LNCAP (cell line): Measurements from ENCODE around the gene ZWILCH.

ENCODE experiments used
- TF ChIP-seq, protein P1 (sequence below): fragments of 450-650 bp; IDR thresholded peaks from 2 replicates; pipeline ENCODE4 v1.5.1; 2017; ENCODE audit warnings: mild to moderate bottlenecking

Gene ZWILCH

DNA sequence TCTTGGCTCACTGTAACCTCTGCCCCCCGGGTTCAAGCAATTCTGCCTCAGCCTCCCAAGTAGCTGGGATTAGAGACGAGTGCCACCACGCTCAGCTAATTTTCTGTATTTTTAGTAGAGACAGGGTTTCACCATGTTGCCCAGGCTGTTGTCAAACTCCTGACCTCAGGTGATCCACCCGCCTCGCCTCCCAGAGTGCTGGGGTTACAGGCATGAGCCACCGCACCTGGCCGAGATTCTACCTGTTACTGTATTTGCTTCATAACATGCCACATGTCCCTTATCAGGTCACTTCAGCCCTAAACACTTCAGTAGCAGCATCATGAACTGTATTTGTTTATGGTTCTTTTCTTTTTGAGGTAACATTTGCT, 68.2 kb downstream of the ZWILCH start:
- TF ChIP-seq, protein P1, sequence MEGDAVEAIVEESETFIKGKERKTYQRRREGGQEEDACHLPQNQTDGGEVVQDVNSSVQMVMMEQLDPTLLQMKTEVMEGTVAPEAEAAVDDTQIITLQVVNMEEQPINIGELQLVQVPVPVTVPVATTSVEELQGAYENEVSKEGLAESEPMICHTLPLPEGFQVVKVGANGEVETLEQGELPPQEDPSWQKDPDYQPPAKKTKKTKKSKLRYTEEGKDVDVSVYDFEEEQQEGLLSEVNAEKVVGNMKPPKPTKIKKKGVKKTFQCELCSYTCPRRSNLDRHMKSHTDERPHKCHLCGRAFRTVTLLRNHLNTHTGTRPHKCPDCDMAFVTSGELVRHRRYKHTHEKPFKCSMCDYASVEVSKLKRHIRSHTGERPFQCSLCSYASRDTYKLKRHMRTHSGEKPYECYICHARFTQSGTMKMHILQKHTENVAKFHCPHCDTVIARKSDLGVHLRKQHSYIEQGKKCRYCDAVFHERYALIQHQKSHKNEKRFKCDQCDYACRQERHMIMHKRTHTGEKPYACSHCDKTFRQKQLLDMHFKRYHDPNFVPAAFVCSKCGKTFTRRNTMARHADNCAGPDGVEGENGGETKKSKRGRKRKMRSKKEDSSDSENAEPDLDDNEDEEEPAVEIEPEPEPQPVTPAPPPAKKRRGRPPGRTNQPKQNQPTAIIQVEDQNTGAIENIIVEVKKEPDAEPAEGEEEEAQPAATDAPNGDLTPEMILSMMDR, result no peak

DNA sequence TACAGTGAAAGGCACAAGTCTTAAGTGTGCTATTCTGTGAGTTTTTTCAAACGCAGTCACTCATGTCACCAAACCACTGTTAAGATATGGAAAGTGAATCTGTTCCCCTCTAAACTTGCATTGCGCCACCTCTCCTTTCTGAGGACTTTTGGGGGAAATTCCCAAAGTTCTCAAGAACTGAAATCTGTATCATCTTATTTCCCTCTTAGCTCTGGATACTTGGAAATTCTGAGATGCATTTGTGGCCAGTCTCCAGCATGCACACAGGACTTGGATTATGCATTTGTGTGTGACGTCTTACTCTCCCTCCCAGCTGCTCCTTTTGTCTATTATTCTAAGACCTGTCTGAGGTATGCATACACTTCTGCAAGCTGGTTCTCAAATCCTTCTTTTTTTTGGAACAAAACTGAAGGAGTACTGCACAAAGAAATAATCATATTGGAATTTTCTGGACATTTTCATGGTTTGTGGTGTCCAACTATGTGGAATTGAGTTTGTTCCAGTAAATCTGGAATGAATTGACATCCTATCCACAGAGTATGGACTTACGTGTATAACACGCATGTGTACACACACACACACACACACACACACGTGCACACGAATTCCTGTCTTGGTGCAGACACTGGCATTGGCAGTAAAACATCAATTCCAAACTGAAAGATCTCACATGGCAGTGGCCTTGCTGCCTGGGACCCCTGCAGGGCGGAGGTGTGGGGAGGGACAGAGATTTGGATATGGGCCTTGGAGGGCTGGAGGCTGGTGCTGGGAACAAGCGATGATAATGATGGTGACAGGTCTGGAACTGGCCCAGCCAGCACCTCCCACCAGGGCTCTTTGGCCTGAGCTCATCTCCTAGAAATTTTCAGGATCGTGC, 68.8 kb downstream of the ZWILCH start:
- TF ChIP-seq, protein P1, result no peak

DNA sequence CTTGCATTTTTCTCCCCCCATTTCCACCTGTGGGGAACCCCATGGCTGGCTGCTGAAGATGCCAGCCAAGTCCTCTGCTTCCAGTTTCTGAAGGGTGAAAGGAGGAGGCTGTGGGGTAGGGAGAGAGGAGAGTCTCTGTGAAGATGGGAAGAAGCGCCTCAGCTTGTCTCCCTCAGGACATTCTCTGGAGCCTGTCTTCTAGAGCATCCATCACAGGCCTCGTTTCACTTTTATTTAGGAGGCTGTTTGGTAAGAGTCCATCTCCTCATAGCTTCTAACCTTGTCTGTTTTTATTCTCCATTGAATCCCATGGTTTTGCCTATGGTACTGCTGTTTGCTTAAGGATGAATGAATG, 69.4 kb downstream of the ZWILCH start:
- TF ChIP-seq, protein P1, result no peak

- TF ChIP-seq, protein P1, result no peak
Measured at GRCh38 chr15:66578286-66578875, 73.3 kb downstream of the ZWILCH start.

GRCh38 chr15:66580643-66581042, 75.5 kb downstream of the ZWILCH start:
- TF ChIP-seq, protein P1, result no peak

- TF ChIP-seq, protein P1, result no peak
Measured at GRCh38 chr15:66581972-66582537, 76.9 kb downstream of the ZWILCH start.

GRCh38 chr15:66586155-66586976, 81.2 kb downstream of the ZWILCH start:
- TF ChIP-seq, protein P1, result no peak
